Large intestine (tissue), 12 donors: Measurements from ENCODE around the gene ADAT3. TPM values are rescaled to one million over a fixed set of nuclear protein-coding genes. Genes with fewer than 3 reads are reported as not detected.

Experiments
- DNase-seq, 2 donors: peaks; one replicate each; pipeline versions ENCODE4 v3.0.0 to v3.0.0-alpha.2; 2013
- H3K27ac ChIP-seq: one replicate; pipeline ENCODE4 v1.5.1; 2013; ENCODE audit warnings: low read length
- H3K27me3 ChIP-seq: 2 replicates; pipeline ENCODE4 v1.6.1; 2013; ENCODE audit warnings: low read length; ENCODE audit not compliant: control insufficient read depth, insufficient read depth
- H3K36me3 ChIP-seq: 2 replicates; pipeline ENCODE4 v1.6.1; 2013; ENCODE audit warnings: low read length; ENCODE audit not compliant: control insufficient read depth, insufficient read depth
- H3K4me1 ChIP-seq: one replicate; pipeline ENCODE4 v1.6.1; 2013; ENCODE audit warnings: low read length; ENCODE audit not compliant: control insufficient read depth, insufficient read depth
- H3K4me3 ChIP-seq: one replicate; pipeline ENCODE4 v1.5.1; 2013; ENCODE audit warnings: low read length
- H3K9me3 ChIP-seq: one replicate; pipeline ENCODE4 v1.6.1; 2013; ENCODE audit warnings: mild to moderate bottlenecking, low read depth, low read length, moderate library complexity; ENCODE audit not compliant: control insufficient read depth
- WGBS: methylation state at CpG from one replicate; pipeline ENCODE4 v1.1.5; 2013; ENCODE audit warnings: low lambda C conversion rate; ENCODE audit not compliant: insufficient coverage; 5-methylcytosine and 5-hydroxymethylcytosine counted together
- long read RNA-seq, 11 donors: transcript quantifications; one replicate each; lab custom pipeline, GENCODE V29; 2026
- polyA plus RNA-seq: library from polyadenylated mRNA; unstranded; fragments of 120-200 nt; gene quantifications from one replicate; pipeline ENCODE4 v1.2.1, GENCODE V29; 2013

Gene ADAT3
- 5.1 TPM for polyA plus RNA-seq
- long read RNA-seq, donor 1, partial matches to known transcripts: 0 of 1 reads
- long read RNA-seq, donor 1, other reads (novel, unspliced or antisense): 0 of 1 reads
- long read RNA-seq, donor 2, partial matches to known transcripts: 0 of 2 reads
- long read RNA-seq, donor 2, other reads (novel, unspliced or antisense): 0 of 2 reads
- long read RNA-seq, donor 3: 0 reads
- long read RNA-seq, donor 4: 0 reads
- long read RNA-seq, donor 5: 0 reads
- long read RNA-seq, donor 6, partial matches to known transcripts: 0 of 2 reads
- long read RNA-seq, donor 6, other reads (novel, unspliced or antisense): 0 of 2 reads
- long read RNA-seq, donor 7: 0 reads
- long read RNA-seq, donor 8: 0 reads
- long read RNA-seq, donor 9: 0 reads
- long read RNA-seq, donor 10: 0 reads
- long read RNA-seq, donor 11, partial matches to known transcripts: 0 of 1 reads
- long read RNA-seq, donor 11, other reads (novel, unspliced or antisense): 0 of 1 reads

- whole genome bisulfite sequencing: no CpG with 5 or more reads among the region's 92 CpGs
- no peaks in the 10 kb centered on the region for H3K27me3 ChIP-seq
- H3K27ac ChIP-seq: peak within 1 kb of the TSS; percentile 81
- peaks cover 6% of the 10 kb centered on the region for H3K9me3 ChIP-seq
- H3K4me3 ChIP-seq: peak within 1 kb of the TSS; percentile 73
- DNase-seq: peak; percentile 99 to 100
- H3K4me1 ChIP-seq: peaks cover 10% of the 10 kb centered on the region
- H3K36me3 ChIP-seq: peaks cover 2% of the 10 kb centered on the region
Observed at GRCh38 chr19:1905110-1905862, at the start of gene ADAT3, which contains the start of gene SCAMP4. TSS of gene ADAT3 (plus strand) at chr19:1905399. CDS start at chr19:1912048, 6,649 bp downstream. TSS of gene SCAMP4 (plus strand) at chr19:1905399. CDS start at chr19:1915020, 9,621 bp downstream.

- peak overlapping the region; percentile 42 for H3K4me3 ChIP-seq
- peaks cover 75% of the 10 kb centered on the region for H3K4me1 ChIP-seq
- no peaks in the 10 kb centered on the region for H3K9me3 ChIP-seq
- peak overlapping the region; percentile 79 for H3K27ac ChIP-seq
- no peaks in the 10 kb centered on the region for H3K27me3 ChIP-seq
- WGBS: no CpG with 5 or more reads among the region's 13 CpGs
- H3K36me3 ChIP-seq: peaks cover 4% of the 10 kb centered on the region
- no peak for DNase-seq
Observed at GRCh38 chr19:1855828-1856255, 49.4 kb upstream of the ADAT3 start.

- H3K9me3 ChIP-seq: no peaks in the 10 kb centered on the region
- H3K4me1 ChIP-seq: peaks cover 80% of the 10 kb centered on the region
- no peak for DNase-seq
- peaks cover 4% of the 10 kb centered on the region for H3K36me3 ChIP-seq
- peak overlapping the region; percentile 79 for H3K27ac ChIP-seq
- WGBS: no CpG with 5 or more reads among the region's 6 CpGs
- peak overlapping the region; percentile 42 for H3K4me3 ChIP-seq
- no peaks in the 10 kb centered on the region for H3K27me3 ChIP-seq
Observed at GRCh38 chr19:1856345-1856697, 48.9 kb upstream of the ADAT3 start.

GRCh38 chr19:1856698-1857603 lies 48.2 kb upstream of the ADAT3 start:
- DNase-seq: peak; percentile 92 to 97
- Histone ChIP-seq H3K36me3 (peaks cover 4% of the 10 kb centered on the region), H3K4me3 (peak overlapping the region; percentile 50), H3K9me3 (no peaks in the 10 kb centered on the region), H3K27me3 (no peaks in the 10 kb centered on the region), H3K27ac (peak overlapping the region; percentile 93), H3K4me1 (peaks cover 86% of the 10 kb centered on the region)
- WGBS: no CpG with 5 or more reads among the region's 73 CpGs

- no peaks in the 10 kb centered on the region for H3K9me3 ChIP-seq
- H3K4me1 ChIP-seq: peaks cover 81% of the 10 kb centered on the region
- H3K4me3 ChIP-seq: peak overlapping the region; percentile 50
- DNase-seq: peak in 1 of 2 donors; percentile 59
- no CpG with 5 or more reads among the region's 16 CpGs for WGBS
- peaks cover 4% of the 10 kb centered on the region for H3K36me3 ChIP-seq
- H3K27ac ChIP-seq: peak overlapping the region; percentile 93
- no peaks in the 10 kb centered on the region for H3K27me3 ChIP-seq
Observed at GRCh38 chr19:1857648-1858326, 47.4 kb upstream of the ADAT3 start.

GRCh38 chr19:1858412-1859081 lies 46.7 kb upstream of the ADAT3 start:
- no peak for DNase-seq
- Histone ChIP-seq H3K27ac (peak overlapping the region; percentile 93), H3K4me1 (peaks cover 75% of the 10 kb centered on the region)

GRCh38 chr19:1859331-1859781 lies 45.8 kb upstream of the ADAT3 start:
- Histone ChIP-seq H3K27me3 (no peaks in the 10 kb centered on the region), H3K9me3 (no peaks in the 10 kb centered on the region), H3K27ac (peak overlapping the region; percentile 93), H3K36me3 (no peaks in the 10 kb centered on the region), H3K4me1 (peaks cover 67% of the 10 kb centered on the region), H3K4me3 (peak overlapping the region; percentile 84)
- 65% methylated on average over 4 of the region's 18 CpGs for WGBS
- peak in 1 of 2 donors; percentile 48 for DNase-seq

More at GRCh38 chr19:1858412-1859081, 46.7 kb upstream of the ADAT3 start:
- Histone ChIP-seq H3K4me3 (no peak overlapping the region), H3K27me3 (no peaks in the 10 kb centered on the region), H3K9me3 (no peaks in the 10 kb centered on the region), H3K36me3 (peaks cover 4% of the 10 kb centered on the region)
- WGBS: no CpG with 5 or more reads among the region's 10 CpGs

GRCh38 chr19:1860042-1860775 lies 45.0 kb upstream of the ADAT3 start:
- Histone ChIP-seq H3K9me3 (no peaks in the 10 kb centered on the region), H3K36me3 (no peaks in the 10 kb centered on the region), H3K27me3 (no peaks in the 10 kb centered on the region), H3K27ac (peak overlapping the region; percentile 93), H3K4me3 (peak overlapping the region; percentile 84), H3K4me1 (peaks cover 63% of the 10 kb centered on the region)
- peak; percentile 91 to 95 for DNase-seq
- WGBS: no CpG with 5 or more reads among the region's 32 CpGs
